ENCODE results near the gene SLC43A2. TPM values are rescaled to one million over a fixed set of nuclear protein-coding genes. Genes with fewer than 3 reads are reported as not detected.
"Not testable (repeated sequence)": the region's sequence is repeated elsewhere in the genome, so short reads cannot be mapped to it uniquely, and the experiment has no call there.

Gene SLC43A2
- total RNA-seq, 1 donor from 2014 or later: 2.3 TPM

DNA sequence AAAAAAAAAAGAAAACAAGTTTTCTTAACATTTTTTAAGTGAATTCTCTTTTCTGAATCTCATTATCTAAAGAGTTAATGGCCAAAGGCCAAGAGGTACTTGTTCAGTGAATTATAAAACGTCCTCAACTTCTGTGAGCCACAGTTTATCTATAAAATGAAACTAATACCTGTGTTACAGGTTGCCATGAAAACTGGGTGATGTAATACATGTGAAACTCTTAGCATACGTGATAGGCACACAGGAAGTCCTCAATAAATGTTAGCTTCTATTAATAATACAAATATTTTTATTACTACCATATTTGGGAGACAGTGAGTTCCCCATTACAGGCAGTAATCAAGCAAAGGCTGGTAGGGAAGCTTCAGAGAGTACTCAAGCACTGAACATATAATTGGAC lies 98.8 kb downstream of the SLC43A2 start:
- H3K4me3 ChIP-seq (ENCODE audit: low read depth, low read length): no peak overlapping the region
- TF ChIP-seq, protein P1, sequence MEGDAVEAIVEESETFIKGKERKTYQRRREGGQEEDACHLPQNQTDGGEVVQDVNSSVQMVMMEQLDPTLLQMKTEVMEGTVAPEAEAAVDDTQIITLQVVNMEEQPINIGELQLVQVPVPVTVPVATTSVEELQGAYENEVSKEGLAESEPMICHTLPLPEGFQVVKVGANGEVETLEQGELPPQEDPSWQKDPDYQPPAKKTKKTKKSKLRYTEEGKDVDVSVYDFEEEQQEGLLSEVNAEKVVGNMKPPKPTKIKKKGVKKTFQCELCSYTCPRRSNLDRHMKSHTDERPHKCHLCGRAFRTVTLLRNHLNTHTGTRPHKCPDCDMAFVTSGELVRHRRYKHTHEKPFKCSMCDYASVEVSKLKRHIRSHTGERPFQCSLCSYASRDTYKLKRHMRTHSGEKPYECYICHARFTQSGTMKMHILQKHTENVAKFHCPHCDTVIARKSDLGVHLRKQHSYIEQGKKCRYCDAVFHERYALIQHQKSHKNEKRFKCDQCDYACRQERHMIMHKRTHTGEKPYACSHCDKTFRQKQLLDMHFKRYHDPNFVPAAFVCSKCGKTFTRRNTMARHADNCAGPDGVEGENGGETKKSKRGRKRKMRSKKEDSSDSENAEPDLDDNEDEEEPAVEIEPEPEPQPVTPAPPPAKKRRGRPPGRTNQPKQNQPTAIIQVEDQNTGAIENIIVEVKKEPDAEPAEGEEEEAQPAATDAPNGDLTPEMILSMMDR (conservative IDR thresholded peaks at IDR 0.05; ENCODE audit: low read depth, low read length): no peak
- no peak for DNase-seq (ENCODE audit: low read depth)

GRCh38 chr17:1526876-1527275 lies 101.8 kb downstream of the SLC43A2 start:
- DNase-seq (ENCODE audit: low read depth): not testable (repeated sequence)

GRCh38 chr17:1522626-1523025 lies 106.0 kb downstream of the SLC43A2 start:
- TF ChIP-seq, protein P1 (conservative IDR thresholded peaks at IDR 0.05; ENCODE audit: low read depth, low read length): no peak

More at GRCh38 chr17:1526876-1527275, 101.8 kb downstream of the SLC43A2 start:
- not testable (repeated sequence) for H3K4me3 ChIP-seq (ENCODE audit: low read depth, low read length)

DNA sequence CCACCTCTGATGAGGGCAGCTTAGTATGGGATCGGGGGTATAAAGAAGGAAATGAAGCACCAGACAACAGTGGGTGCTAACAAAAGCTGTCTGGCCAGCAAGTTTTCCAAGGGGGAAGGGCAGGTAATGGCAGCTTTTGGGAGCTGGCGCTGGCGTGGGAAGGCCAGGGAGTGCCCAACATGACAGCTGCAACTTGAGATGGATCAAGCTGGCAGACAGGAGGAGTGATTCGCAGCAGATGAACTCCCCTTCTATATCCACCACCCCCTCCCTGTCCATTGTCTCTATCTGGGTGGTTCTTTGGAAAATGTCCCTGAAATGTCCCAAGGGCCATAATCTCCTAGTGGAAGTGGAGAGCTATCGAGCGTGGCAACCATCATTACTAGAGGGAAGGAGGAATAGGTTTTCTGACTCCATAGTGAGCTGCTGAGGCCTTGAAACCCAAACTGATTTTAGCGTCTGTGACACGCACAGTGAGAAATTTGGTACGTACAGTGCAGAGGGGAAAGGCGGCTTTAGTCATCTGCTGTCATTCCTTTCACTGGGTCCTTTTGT lies 107.5 kb downstream of the SLC43A2 start:
- TF ChIP-seq, protein P1 (conservative IDR thresholded peaks at IDR 0.05; ENCODE audit: low read depth, low read length): no peak
- DNase-seq (ENCODE audit: low read depth): no peak
- no peak overlapping the region for H3K4me3 ChIP-seq (ENCODE audit: low read depth, low read length)

More at GRCh38 chr17:1522626-1523025, 106.0 kb downstream of the SLC43A2 start:
- H3K4me3 ChIP-seq (ENCODE audit: low read depth, low read length): no peak overlapping the region
- no peak for DNase-seq (ENCODE audit: low read depth)

DNA sequence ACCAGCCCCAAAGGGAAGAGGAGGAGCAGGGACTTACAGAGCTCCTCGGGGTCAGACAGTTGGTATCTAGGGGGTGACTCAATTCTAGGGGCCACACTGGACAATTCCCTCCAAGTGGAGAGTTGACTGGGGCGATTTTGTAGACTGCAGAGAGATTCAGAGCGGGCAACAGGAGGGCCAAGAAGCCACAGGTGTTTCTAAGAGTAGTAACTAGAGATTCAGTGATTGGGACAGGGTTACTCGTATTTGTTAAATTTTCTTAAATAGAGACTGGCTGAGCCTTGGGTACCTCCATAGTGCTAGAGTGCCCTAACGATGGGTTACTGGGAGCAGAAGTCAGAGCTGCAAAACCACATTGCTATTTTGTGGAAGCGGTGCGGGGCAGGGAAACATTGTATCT lies 109.0 kb downstream of the SLC43A2 start:
- H3K4me3 ChIP-seq (ENCODE audit: low read depth, low read length): no peak overlapping the region
- no peak for DNase-seq (ENCODE audit: low read depth)
- TF ChIP-seq, protein P1 (conservative IDR thresholded peaks at IDR 0.05; ENCODE audit: low read depth, low read length): no peak

Other genes starting within 250 kb of the SLC43A2 start
- 1,115 and 1,239 TPM in 2 replicates for gene YWHAE, start 228.6 kb downstream of the SLC43A2 start, total RNA-seq
- 57.1 and 82.8 TPM in 2 replicates for gene CRK, start 172.6 kb downstream of the SLC43A2 start, total RNA-seq
- gene MYO1C, start 136.1 kb downstream of the SLC43A2 start, total RNA-seq: 94.7 and 120 TPM in 2 replicates
- 10.7 and 27.3 TPM in 2 replicates for gene INPP5K, start 112.2 kb downstream of the SLC43A2 start, total RNA-seq
- gene PITPNA, start 66.0 kb downstream of the SLC43A2 start, total RNA-seq: 25.9 and 32.5 TPM in 2 replicates
- gene SCARF1, start 16.9 kb upstream of the SLC43A2 start, total RNA-seq: 14.5 and 19.8 TPM in 2 replicates
- 18.2 and 21.4 TPM in 2 replicates for gene RILP, start 21.0 kb upstream of the SLC43A2 start, total RNA-seq
- gene PRPF8, start 56.0 kb upstream of the SLC43A2 start, total RNA-seq: 119 and 161 TPM in 2 replicates
- gene TLCD2, start 81.5 kb upstream of the SLC43A2 start, total RNA-seq: 1.4 and 1.6 TPM in 2 replicates
- 17.4 and 20.9 TPM in 2 replicates for gene WDR81, start 95.9 kb upstream of the SLC43A2 start, total RNA-seq
- gene SERPINF2, start 114.0 kb upstream of the SLC43A2 start, total RNA-seq: 0.07 and 0.92 TPM in 2 replicates
- 3.0 and 5.4 TPM in 2 replicates for gene SERPINF1, start 133.2 kb upstream of the SLC43A2 start, total RNA-seq
- 4.6 and 10.5 TPM in 2 replicates for gene SMYD4, start 201.1 kb upstream of the SLC43A2 start, total RNA-seq
- 28.5 and 33.4 TPM in 2 replicates for gene RPA1, start 201.2 kb upstream of the SLC43A2 start, total RNA-seq

Data from epithelial cell of proximal tubule (primary cell).